HepG2 (cell line): ENCODE measurements around the gene RBSN. TPM values are rescaled to one million over a fixed set of nuclear protein-coding genes. Genes with fewer than 3 reads are reported as not detected.
A peak's percentile ranks its signal among the peaks of the same experiment; 100 is the strongest.

ENCODE experiments used
- EEA1 ChIP-seq: sonication (generic); formaldehyde crosslinking; IDR thresholded peaks from 2 replicates; pipeline ENCODE4 v1.5.1; 2020; ENCODE audit warnings: mild to moderate bottlenecking, missing genetic modification reagents, borderline replicate concordance
- ETV5 ChIP-seq: IDR thresholded peaks from 2 replicates; pipeline ENCODE4 v1.6.1; 2018; ENCODE audit warnings: missing biosample characterization, missing genetic modification reagents, inconsistent platforms, borderline replicate concordance
- GATA4 ChIP-seq: sonication (generic); IDR thresholded peaks from 2 replicates; pipeline ENCODE4 v1.6.1; 2016; ENCODE audit warnings: antibody characterized with exemption, low read depth, borderline replicate concordance
- HMGA1 ChIP-seq: sonication (generic); formaldehyde crosslinking; conservative IDR thresholded peaks from 2 replicates; pipeline ENCODE4 v1.4.0; 2020; ENCODE audit warnings: missing genetic modification reagents
- HNRNPUL1 ChIP-seq: fragments of 200-400 bp; formaldehyde crosslinking; IDR thresholded peaks from 2 replicates; pipeline ENCODE4 v1.6.1; 2017; ENCODE audit warnings: low read depth, mild to moderate bottlenecking, low read length, moderate library complexity
- KLF15 ChIP-seq: sonication (generic); formaldehyde crosslinking; IDR thresholded peaks from 2 replicates; pipeline ENCODE4 v1.8.1; 2023; ENCODE audit warnings: borderline replicate concordance, mild to moderate bottlenecking, inconsistent platforms, missing genetic modification reagents, mixed read lengths
- MBD4 ChIP-seq: IDR thresholded peaks from 2 replicates; pipeline ENCODE4 v1.6.1; 2012; ENCODE audit warnings: low read length, inconsistent platforms, borderline replicate concordance
- NR2F6 ChIP-seq, 2 experiments: IDR thresholded peaks; 2 replicates each; pipeline ENCODE4 v1.6.1; 2016; ENCODE audit warnings: antibody characterized with exemption in 1 of 2, mild to moderate bottlenecking in 1 of 2
- NR3C1 ChIP-seq: sonication (generic); formaldehyde crosslinking; IDR thresholded peaks from 2 replicates; pipeline ENCODE4 v1.4.0; 2020; ENCODE audit warnings: missing genetic modification reagents
- PAX8 ChIP-seq: sonication (generic); formaldehyde crosslinking; IDR thresholded peaks from 2 replicates; pipeline ENCODE4 v1.8.0; 2022; ENCODE audit warnings: mild to moderate bottlenecking, missing genetic modification reagents, borderline replicate concordance
- PLRG1 ChIP-seq: fragments of 450-650 bp; conservative IDR thresholded peaks from 2 replicates; pipeline ENCODE4 v1.6.1; 2016
- RBAK ChIP-seq: sonication (generic); formaldehyde crosslinking; IDR thresholded peaks from 2 replicates; pipeline ENCODE4 v1.5.1; 2020; ENCODE audit warnings: mild to moderate bottlenecking, missing genetic modification reagents
- RFX1 ChIP-seq: fragments of 450-650 bp; IDR thresholded peaks from 2 replicates; pipeline ENCODE4 v1.6.1; 2017
- SCMH1 ChIP-seq: sonication (generic); formaldehyde crosslinking; IDR thresholded peaks from 2 replicates; pipeline ENCODE4 v1.9.0; 2021; ENCODE audit warnings: missing genetic modification reagents, mild to moderate bottlenecking, borderline replicate concordance
- SMAD1 ChIP-seq: sonication (generic); formaldehyde crosslinking; IDR thresholded peaks from 2 replicates; pipeline ENCODE4 v1.4.0; 2020; ENCODE audit warnings: missing genetic modification reagents, low read depth, mild to moderate bottlenecking, borderline replicate concordance
- SOX6 ChIP-seq, 2 experiments: fragments of 450-650 bp in 1 of 2; sonication (generic) in 1 of 2; formaldehyde crosslinking in 1 of 2; IDR thresholded peaks; 2 replicates each; pipeline versions ENCODE4 v1.4.0 to v1.6.1; 2017 to 2020; ENCODE audit warnings: antibody characterized with exemption in 1 of 2, mild to moderate bottlenecking in 1 of 2, missing genetic modification reagents in 1 of 2
- XRCC5 ChIP-seq: fragments of 200-400 bp; formaldehyde crosslinking; optimal IDR thresholded peaks from 2 replicates; pipeline ENCODE3; 2017; ENCODE audit warnings: mild to moderate bottlenecking, low read length
- ZMYM4 ChIP-seq: sonication (generic); formaldehyde crosslinking; IDR thresholded peaks from 2 replicates; pipeline ENCODE4 v1.8.1; 2023; ENCODE audit warnings: mild to moderate bottlenecking, missing genetic modification reagents
- ZNF224 ChIP-seq: sonication (generic); formaldehyde crosslinking; IDR thresholded peaks from 2 replicates; pipeline ENCODE4 v1.5.0; 2020; ENCODE audit warnings: mild to moderate bottlenecking, missing genetic modification reagents
- ZNF232 ChIP-seq: sonication (generic); formaldehyde crosslinking; IDR thresholded peaks from 2 replicates; pipeline ENCODE4 v1.4.0; 2020; ENCODE audit warnings: missing genetic modification reagents, borderline replicate concordance
- ZNF264 ChIP-seq: sonication (generic); formaldehyde crosslinking; IDR thresholded peaks from 2 replicates; pipeline ENCODE4 v1.4.0; 2020; ENCODE audit warnings: missing genetic modification reagents
- ZNF3 ChIP-seq: IDR thresholded peaks from 2 replicates; pipeline ENCODE4 v1.7.0; 2017; ENCODE audit warnings: inconsistent platforms
- ZNF564 ChIP-seq: sonication (generic); formaldehyde crosslinking; IDR thresholded peaks from 2 replicates; pipeline ENCODE4 v1.8.1; 2023; ENCODE audit warnings: mild to moderate bottlenecking, missing genetic modification reagents
- ZNF670 ChIP-seq: sonication (generic); formaldehyde crosslinking; IDR thresholded peaks from 2 replicates; pipeline ENCODE4 v1.8.0; 2022; ENCODE audit warnings: mild to moderate bottlenecking, missing genetic modification reagents, borderline replicate concordance
- ZNF678 ChIP-seq: sonication (generic); formaldehyde crosslinking; IDR thresholded peaks from 2 replicates; pipeline ENCODE4 v1.4.0; 2020; ENCODE audit warnings: mild to moderate bottlenecking, missing genetic modification reagents
- ZNF747 ChIP-seq: sonication (generic); formaldehyde crosslinking; IDR thresholded peaks from 2 replicates; pipeline ENCODE4 v1.8.1; 2023; ENCODE audit warnings: missing genetic modification reagents, mild to moderate bottlenecking, borderline replicate concordance
- ZNF788 ChIP-seq: sonication (generic); formaldehyde crosslinking; IDR thresholded peaks from 2 replicates; pipeline ENCODE4 v1.5.0; 2020; ENCODE audit warnings: mild to moderate bottlenecking, missing genetic modification reagents, borderline replicate concordance
- ZSCAN31 ChIP-seq: sonication (generic); formaldehyde crosslinking; IDR thresholded peaks from 2 replicates; pipeline ENCODE4 v1.5.0; 2020; ENCODE audit warnings: low read depth, mild to moderate bottlenecking, missing genetic modification reagents
- polyA plus RNA-seq, 8 experiments: library from polyadenylated mRNA; depleted of rRNA in 3 of 8; stranded (reverse) in 7 of 8; unstranded in 1 of 8; fragments of >200 nt; fragmentation: Illumina TruSeq in 4 of 8; extraction: Trizol in 4 of 8; gene quantifications; 2 replicates each; pipeline versions ENCODE4 v1.2.1 to v1.2.3, GENCODE V29; 2011 to 2016; ENCODE audit warnings: low read depth in 4 of 8, missing spikeins in 1 of 8, mixed read lengths in 1 of 8; ENCODE audit not compliant: insufficient read depth in 1 of 8
- total RNA-seq, 5 experiments: library from RNA; depleted of rRNA; stranded (reverse); fragments of >200 nt; fragmentation: Illumina TruSeq; extraction: Trizol; gene quantifications; 2 replicates each; pipeline ENCODE4 v1.2.3, GENCODE V29; 2016; ENCODE audit warnings: low read depth in 1 of 5
- TF ChIP-seq, protein P1 (sequence below): sonication (generic); formaldehyde crosslinking; IDR thresholded peaks from 2 replicates; pipeline ENCODE4 v1.8.0; 2022; ENCODE audit warnings: low read depth, missing genetic modification reagents
- TF ChIP-seq, protein P2 (sequence below): sonication (generic); formaldehyde crosslinking; IDR thresholded peaks from 2 replicates; pipeline ENCODE4 v1.4.0; 2020; ENCODE audit warnings: mild to moderate bottlenecking, missing genetic modification reagents, borderline replicate concordance
- TF ChIP-seq, protein P3 (sequence below): IDR thresholded peaks from 2 replicates; pipeline ENCODE4 v1.6.1; 2016; ENCODE audit warnings: mild to moderate bottlenecking, missing biosample characterization, missing genetic modification reagents

RBSN gene
- total and polyA plus RNA-seq, 2 of the 13 experiments (the other 11 are each of a cell fraction or from before 2014, with no cell fraction given): 7.9 to 11.8 TPM

DNA sequence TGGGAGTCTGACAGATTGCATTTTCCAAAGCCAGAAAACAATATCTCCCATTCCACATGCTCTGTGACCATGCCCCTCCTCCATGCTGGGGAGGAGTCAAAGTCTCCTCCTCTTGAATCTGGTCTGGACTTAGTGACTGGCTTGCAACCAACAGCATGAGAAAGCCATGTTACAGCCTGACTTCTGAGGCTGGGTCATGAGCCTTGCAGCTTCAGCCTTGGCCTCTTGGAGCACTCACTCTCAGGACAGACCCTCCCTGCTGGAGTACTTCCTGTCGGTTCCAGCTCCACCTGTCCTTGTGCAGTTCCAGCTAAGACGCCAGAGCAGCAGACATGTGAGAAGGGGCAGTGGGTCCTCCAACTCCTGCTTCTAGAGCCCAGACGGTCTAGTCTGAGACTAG lies 49.7 kb upstream of the RBSN start (continued):
- TF ChIP-seq ZNF678 (CRISPR knock-in tag) (no peak), SCMH1 (CRISPR knock-in tag) (no peak), ZNF232 (no peak), EEA1 (CRISPR knock-in tag) (no peak), SMAD1 (CRISPR knock-in tag) (no peak), ZNF747 (CRISPR knock-in tag) (no peak), MBD4 (no peak), ZNF3 (CRISPR knock-in tag) (no peak), GATA4 (no peak), ETV5 (peak; percentile 59; the same call in 1 of the 2 replicates), ZNF264 (CRISPR knock-in tag) (no peak), HNRNPUL1 (no peak), SOX6 (IDR thresholded peaks at IDR 0.05) (no peak), SOX6 (CRISPR knock-in tag; IDR thresholded peaks at IDR 0.05) (0 out of 2 replicates have a peak, but pooled peaks have one; percentile 31), KLF15 (CRISPR knock-in tag) (no peak), RFX1 (no peak), RBAK (no peak), NR3C1 (CRISPR knock-in tag) (no peak), PAX8 (CRISPR knock-in tag) (no peak), NR2F6 (IDR thresholded peaks at IDR 0.05) (no peak), NR2F6 (CRISPR knock-in tag; IDR thresholded peaks at IDR 0.05) (peak; percentile 37; the same call in 1 of the 2 replicates), HMGA1 (CRISPR knock-in tag) (no peak), ZNF224 (no peak), ZNF788 (CRISPR knock-in tag) (no peak), XRCC5 (peak; percentile 72), ZNF564 (CRISPR knock-in tag) (no peak), ZNF670 (no peak), ZSCAN31 (CRISPR knock-in tag) (no peak), ZMYM4 (CRISPR knock-in tag) (peak; percentile 73), PLRG1 (no peak)
- TF ChIP-seq, protein P1, sequence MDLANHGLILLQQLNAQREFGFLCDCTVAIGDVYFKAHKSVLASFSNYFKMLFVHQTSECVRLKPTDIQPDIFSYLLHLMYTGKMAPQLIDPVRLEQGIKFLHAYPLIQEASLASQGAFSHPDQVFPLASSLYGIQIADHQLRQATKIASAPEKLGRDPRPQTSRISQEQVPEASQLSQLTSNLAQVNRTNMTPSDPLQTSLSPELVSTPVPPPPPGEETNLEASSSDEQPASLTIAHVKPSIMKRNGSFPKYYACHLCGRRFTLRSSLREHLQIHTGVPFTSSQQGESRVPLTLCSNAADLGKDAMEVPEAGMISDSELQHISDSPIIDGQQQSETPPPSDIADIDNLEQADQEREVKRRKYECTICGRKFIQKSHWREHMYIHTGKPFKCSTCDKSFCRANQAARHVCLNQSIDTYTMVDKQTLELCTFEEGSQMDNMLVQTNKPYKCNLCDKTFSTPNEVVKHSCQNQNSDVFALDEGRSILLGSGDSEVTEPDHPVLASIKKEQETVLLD (CRISPR knock-in tag): no peak
- TF ChIP-seq, protein P2, sequence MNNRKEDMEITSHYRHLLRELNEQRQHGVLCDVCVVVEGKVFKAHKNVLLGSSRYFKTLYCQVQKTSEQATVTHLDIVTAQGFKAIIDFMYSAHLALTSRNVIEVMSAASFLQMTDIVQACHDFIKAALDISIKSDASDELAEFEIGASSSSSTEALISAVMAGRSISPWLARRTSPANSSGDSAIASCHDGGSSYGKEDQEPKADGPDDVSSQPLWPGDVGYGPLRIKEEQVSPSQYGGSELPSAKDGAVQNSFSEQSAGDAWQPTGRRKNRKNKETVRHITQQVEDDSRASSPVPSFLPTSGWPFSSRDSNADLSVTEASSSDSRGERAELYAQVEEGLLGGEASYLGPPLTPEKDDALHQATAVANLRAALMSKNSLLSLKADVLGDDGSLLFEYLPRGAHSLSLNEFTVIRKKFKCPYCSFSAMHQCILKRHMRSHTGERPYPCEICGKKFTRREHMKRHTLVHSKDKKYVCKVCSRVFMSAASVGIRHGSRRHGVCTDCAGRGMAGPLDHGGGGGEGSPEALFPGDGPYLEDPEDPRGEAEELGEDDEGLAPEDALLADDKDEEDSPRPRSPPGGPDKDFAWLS: no peak
- TF ChIP-seq, protein P3, sequence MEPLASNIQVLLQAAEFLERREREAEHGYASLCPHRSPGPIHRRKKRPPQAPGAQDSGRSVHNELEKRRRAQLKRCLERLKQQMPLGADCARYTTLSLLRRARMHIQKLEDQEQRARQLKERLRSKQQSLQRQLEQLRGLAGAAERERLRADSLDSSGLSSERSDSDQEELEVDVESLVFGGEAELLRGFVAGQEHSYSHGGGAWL (CRISPR knock-in tag): no peak
